K562 (cell line): ENCODE data around the gene CASP9. TPM values are rescaled to one million over a fixed set of nuclear protein-coding genes. Genes with fewer than 3 reads are reported as not detected.

ENCODE experiments used
- E2F5 ChIP-seq: sonication (generic); formaldehyde crosslinking; IDR thresholded peaks from 2 replicates; pipeline ENCODE4 v1.8.0; 2022; ENCODE audit warnings: mild to moderate bottlenecking, missing genetic modification reagents
- ELK1 ChIP-seq: sonication (generic); formaldehyde crosslinking; IDR thresholded peaks from 2 replicates; pipeline ENCODE4 v1.8.1; 2022; ENCODE audit warnings: missing genetic modification reagents
- HDAC6 ChIP-seq: IDR thresholded peaks from 2 replicates; pipeline ENCODE4 v1.6.1; 2012; ENCODE audit warnings: low read depth, mild to moderate bottlenecking, control low read depth, inconsistent platforms, low read length, moderate library complexity
- KAT7 ChIP-seq: sonication (generic); formaldehyde crosslinking; IDR thresholded peaks from 2 replicates; pipeline ENCODE4 v1.8.0; 2022; ENCODE audit warnings: missing genetic modification reagents, mild to moderate bottlenecking, borderline replicate concordance
- MTA2 ChIP-seq: fragments of 450-650 bp; IDR thresholded peaks from 2 replicates; pipeline ENCODE4 v1.6.1; 2016; ENCODE audit warnings: low read depth
- PRPF4 ChIP-seq: fragments of 200-400 bp; formaldehyde crosslinking; IDR thresholded peaks from one replicate; pipeline ENCODE4 v1.6.1; 2017; ENCODE audit warnings: low read length, low read depth, mild to moderate bottlenecking; ENCODE audit not compliant: insufficient read depth, poor library complexity, severe bottlenecking
- TSHZ1 ChIP-seq: fragments of 250-450 bp; sonication (Bioruptor Pico); IDR thresholded peaks from 2 replicates; pipeline ENCODE4 v1.4.0; 2020; ENCODE audit warnings: mild to moderate bottlenecking, moderate library complexity
- ZBTB33 ChIP-seq: sonication (generic); formaldehyde crosslinking; IDR thresholded peaks from 2 replicates; pipeline ENCODE4 v1.8.1; 2023; ENCODE audit warnings: mild to moderate bottlenecking, missing genetic modification reagents
- ZBTB43 ChIP-seq: sonication (generic); formaldehyde crosslinking; IDR thresholded peaks from 2 replicates; pipeline ENCODE4 v1.8.0; 2023; ENCODE audit warnings: mild to moderate bottlenecking, missing genetic modification reagents
- polyA plus RNA-seq, 8 experiments: library from polyadenylated mRNA; depleted of rRNA in 4 of 8; stranded (reverse) in 5 of 8; unstranded in 3 of 8; fragments of >200 nt; fragmentation: Nextera tagmentation in 2 of 8; fragmentation: Illumina TruSeq in 1 of 8; extraction: Ambion mirVana in 2 of 8; extraction: Trizol in 1 of 8; gene quantifications; 2 replicates each; pipeline versions ENCODE4 v1.2.1 to v1.2.3, GENCODE V29; 2011 to 2014; ENCODE audit warnings: inconsistent platforms in 1 of 8, missing spikeins in 1 of 8
- total RNA-seq, 7 experiments: library from RNA; depleted of rRNA in 6 of 7; stranded (reverse); fragments of >200 nt in 6 of 7; fragmentation: Illumina TruSeq in 2 of 7; extraction: Trizol in 2 of 7; gene quantifications; 2 replicates each; pipeline versions ENCODE4 v1.2.1 to v1.2.3, GENCODE V29; 2011 to 2021; ENCODE audit warnings: low replicate concordance in 1 of 7

The CASP9 gene
- total and polyA plus RNA-seq, 9 of the 15 experiments (the other 6 are each of a cell fraction or from before 2014, with no cell fraction given), result 10.8 to 54.1 (median 30.7) TPM

- peak; percentile 55; the same call in 1 of the 2 replicates for TF ChIP-seq ZBTB33 (CRISPR knock-in tag)
- TF ChIP-seq MTA2, result no peak
- TF ChIP-seq E2F5 (CRISPR knock-in tag), result no peak
- TF ChIP-seq KAT7 (CRISPR knock-in tag), result 0 out of 2 replicates have a peak, but pooled peaks have one; percentile 44
- no peak for TF ChIP-seq PRPF4
- 0 out of 2 replicates have a peak, but pooled peaks have one; percentile 10 for TF ChIP-seq HDAC6
- TF ChIP-seq ELK1 (CRISPR knock-in tag), result no peak
- TF ChIP-seq TSHZ1 (CRISPR knock-in tag), result no peak
- TF ChIP-seq ZBTB43 (CRISPR knock-in tag), result 0 out of 2 replicates have a peak, but pooled peaks have one; percentile 14
Observed at GRCh38 chr1:15526490-15527339, 2.7 kb upstream of the CASP9 start, which contains the start of gene DNAJC16 (continued).
